H9 (cell line): Measurements from ENCODE around the gene GNA12. TPM values are rescaled to one million over a fixed set of nuclear protein-coding genes. Genes with fewer than 3 reads are reported as not detected.

Experiments
- DNase-seq: peaks from one replicate; pipeline ENCODE4 v3.0.0-alpha.2; 2017
- H2AFZ ChIP-seq: one replicate; pipeline ENCODE4 v1.6.1; 2013; ENCODE audit warnings: mild to moderate bottlenecking, low read length, control low read depth, moderate library complexity
- H2AK5ac ChIP-seq: 2 replicates; pipeline ENCODE4 v1.6.1; 2013; ENCODE audit warnings: low read length, control low read depth, mixed read lengths; ENCODE audit not compliant: insufficient read length
- H2BK120ac ChIP-seq: one replicate; pipeline ENCODE4 v1.6.1; 2013; ENCODE audit warnings: low read depth, mild to moderate bottlenecking, low read length, control low read depth, inconsistent platforms; ENCODE audit not compliant: poor library complexity, severe bottlenecking
- H2BK12ac ChIP-seq: 2 replicates; pipeline ENCODE4 v1.6.1; 2013; ENCODE audit warnings: low read length, control low read depth, mixed read lengths, low read depth; ENCODE audit not compliant: insufficient read length
- H2BK15ac ChIP-seq: 2 replicates; pipeline ENCODE4 v1.6.1; 2013; ENCODE audit warnings: low read depth, low read length, control low read depth
- H2BK20ac ChIP-seq: one replicate; pipeline ENCODE4 v1.6.1; 2013; ENCODE audit warnings: low read depth, mild to moderate bottlenecking, low read length, control low read depth, inconsistent platforms; ENCODE audit not compliant: poor library complexity, severe bottlenecking
- H2BK5ac ChIP-seq: 2 replicates; pipeline ENCODE4 v1.6.1; 2013; ENCODE audit warnings: low read length, control low read depth, mixed read lengths; ENCODE audit not compliant: insufficient read length
- H3K14ac ChIP-seq: 2 replicates; pipeline ENCODE4 v1.6.1; 2013; ENCODE audit warnings: low read length, control low read depth; ENCODE audit not compliant: insufficient read depth
- H3K18ac ChIP-seq: 2 replicates; pipeline ENCODE4 v1.6.1; 2013; ENCODE audit warnings: low read depth, mild to moderate bottlenecking, mixed read lengths, low read length, control low read depth; ENCODE audit not compliant: insufficient read length
- H3K23ac ChIP-seq: 2 replicates; pipeline ENCODE4 v1.6.1; 2013; ENCODE audit warnings: low read length, control low read depth, mixed read lengths, low read depth; ENCODE audit not compliant: insufficient read length
- H3K23me2 ChIP-seq: 2 replicates; pipeline ENCODE4 v1.6.1; 2013; ENCODE audit warnings: low read depth, mild to moderate bottlenecking, mixed read lengths, low read length, control low read depth; ENCODE audit not compliant: insufficient read length, poor library complexity, severe bottlenecking
- H3K27ac ChIP-seq: 2 replicates; pipeline ENCODE4 v1.5.1; 2013; ENCODE audit warnings: low read length, control low read depth, mixed read lengths, low read depth; ENCODE audit not compliant: insufficient read length
- H3K27me3 ChIP-seq: 2 replicates; pipeline ENCODE4 v1.6.1; 2013; ENCODE audit warnings: low read length, control low read depth, inconsistent platforms; ENCODE audit not compliant: insufficient read depth
- H3K4ac ChIP-seq: 2 replicates; pipeline ENCODE4 v1.6.1; 2013; ENCODE audit warnings: low read depth, mild to moderate bottlenecking, control low read depth, inconsistent platforms, low read length, moderate library complexity
- H3K4me1 ChIP-seq: 2 replicates; pipeline ENCODE4 v1.6.1; 2013; ENCODE audit warnings: low read length, control low read depth, inconsistent platforms; ENCODE audit not compliant: insufficient read depth
- H3K4me2 ChIP-seq: 2 replicates; pipeline ENCODE4 v1.6.1; 2013; ENCODE audit warnings: low read length, control low read depth, mixed read lengths; ENCODE audit not compliant: insufficient read length, insufficient read depth
- H3K56ac ChIP-seq: 2 replicates; pipeline ENCODE4 v1.6.1; 2013; ENCODE audit warnings: low read depth, mild to moderate bottlenecking, mixed read lengths, low read length, control low read depth; ENCODE audit not compliant: insufficient read length
- H3K79me1 ChIP-seq: 2 replicates; pipeline ENCODE4 v1.6.1; 2013; ENCODE audit warnings: low read depth, mild to moderate bottlenecking, moderate library complexity, low read length, control low read depth, inconsistent platforms; ENCODE audit not compliant: insufficient read depth, poor library complexity, severe bottlenecking
- H3K79me2 ChIP-seq: 2 replicates; pipeline ENCODE4 v1.6.1; 2013; ENCODE audit warnings: low read length, control low read depth, inconsistent platforms; ENCODE audit not compliant: insufficient read depth
- H3K9ac ChIP-seq: 2 replicates; pipeline ENCODE4 v1.6.1; 2013; ENCODE audit warnings: low read length, control low read depth, mixed read lengths; ENCODE audit not compliant: insufficient read length; ENCODE audit errors: extremely low read depth
- H3K9me3 ChIP-seq: one replicate; pipeline ENCODE4 v1.6.1; 2013; ENCODE audit warnings: low read depth, low read length, inconsistent platforms; ENCODE audit not compliant: control insufficient read depth
- H3T11ph ChIP-seq: one replicate; pipeline ENCODE4 v1.6.1; 2013; ENCODE audit warnings: mild to moderate bottlenecking, low read length, control low read depth, inconsistent platforms
- H4K20me1 ChIP-seq: one replicate; pipeline ENCODE4 v1.6.1; 2013; ENCODE audit not compliant: control insufficient read depth, insufficient read length, insufficient read depth
- H4K5ac ChIP-seq: 2 replicates; pipeline ENCODE4 v1.6.1; 2013; ENCODE audit warnings: low read depth, mild to moderate bottlenecking, mixed read lengths, low read length, control low read depth; ENCODE audit not compliant: insufficient read length
- H4K8ac ChIP-seq: replicated peaks from 2 replicates; pipeline ENCODE4 v1.6.1; 2013; ENCODE audit warnings: low read length, control low read depth, mixed read lengths, low read depth; ENCODE audit not compliant: insufficient read length
- H4K91ac ChIP-seq: 2 replicates; pipeline ENCODE4 v1.6.1; 2013; ENCODE audit warnings: low read depth, mild to moderate bottlenecking, moderate library complexity, mixed read lengths, low read length, control low read depth; ENCODE audit not compliant: insufficient read length
- H3K27ac Mint-ChIP-seq, 3 experiments: 2 replicates in 2 of 3; 3 replicates in 1 of 3; pipeline ENCODE4 v1.8.0; 2020 to 2021; ENCODE audit warnings: mixed read lengths in 3 of 3, mild to moderate bottlenecking in 1 of 3, moderate library complexity in 1 of 3
- H3K27me3 Mint-ChIP-seq: 2 replicates; pipeline ENCODE4 v1.8.0; 2021; ENCODE audit warnings: low read depth, mild to moderate bottlenecking, moderate library complexity, mixed read lengths
- H3K36me3 Mint-ChIP-seq, 3 experiments: 2 replicates in 2 of 3; 3 replicates in 1 of 3; pipeline ENCODE4 v1.8.0; 2020 to 2021; ENCODE audit warnings: low read depth in 3 of 3, mixed read lengths in 3 of 3; ENCODE audit not compliant: insufficient read depth in 1 of 3
- H3K4me1 Mint-ChIP-seq, 2 experiments: 2 replicates each; pipeline ENCODE4 v1.8.0; 2020; ENCODE audit warnings: mixed read lengths in 2 of 2
- H3K4me3 Mint-ChIP-seq, 2 experiments: 2 replicates in 1 of 2; 3 replicates in 1 of 2; pipeline ENCODE4 v1.8.0; 2020 to 2021; ENCODE audit warnings: mild to moderate bottlenecking in 2 of 2, mixed read lengths in 2 of 2, moderate library complexity in 1 of 2
- H3K9me3 Mint-ChIP-seq, 2 experiments: 2 replicates in 1 of 2; 3 replicates in 1 of 2; pipeline ENCODE4 v1.8.0; 2020; ENCODE audit warnings: mild to moderate bottlenecking in 2 of 2, mixed read lengths in 2 of 2, moderate library complexity in 1 of 2
- CTCF ChIP-seq: fragments of 200-600 bp; sonication (generic); conservative IDR thresholded peaks from 3 replicates; pipeline ENCODE4 v1.8.0; 2021; ENCODE audit warnings: antibody characterized with exemption, mild to moderate bottlenecking
- WGBS: extraction: QIAGEN DNeasy Blood & Tissue Kit; methylation state at CpG from one replicate; pipeline ENCODE4 v1.1.7; 2013; ENCODE audit warnings: missing lambda C conversion rate, low lambda C conversion rate, mixed read lengths; ENCODE audit not compliant: insufficient read length; ENCODE audit errors: extremely low coverage; 5-methylcytosine and 5-hydroxymethylcytosine counted together
- total RNA-seq: library from RNA; stranded (reverse); gene quantifications from 2 replicates; pipeline ENCODE4 v1.2.1, GENCODE V29; 2021

Gene GNA12
- total RNA-seq, 1 experiment from 2014 or later, result 60.2 TPM

GRCh38 chr7:2730846-2731770, 113.0 kb downstream of the GNA12 start:
- H4K91ac ChIP-seq, result no peak overlapping the region
- no peak overlapping the region for H3K23ac ChIP-seq
- H3K9ac ChIP-seq, result no peak overlapping the region
- H2BK15ac ChIP-seq, result no peak overlapping the region
- H3K56ac ChIP-seq, result no peak overlapping the region
- H3K27ac Mint-ChIP-seq, result peak overlapping the region in 1 of 3 experiments; percentile 45; a peak in 1 of 7 replicates
- no peak overlapping the region for H4K8ac ChIP-seq
- H3K18ac ChIP-seq, result no peak overlapping the region
- no peak for TF ChIP-seq CTCF
- H2BK20ac ChIP-seq, result no peak overlapping the region
- H3K4me1 Mint-ChIP-seq, result peaks cover 17 to 20% of the 10 kb centered on the region in 2 experiments
- H2BK12ac ChIP-seq, result no peak overlapping the region
- H4K5ac ChIP-seq, result no peak overlapping the region
- H3K27me3 Mint-ChIP-seq, result no peaks in the 10 kb centered on the region
- no peak overlapping the region for H3K4me2 ChIP-seq
- no peak overlapping the region for H2BK5ac ChIP-seq
- H2AFZ ChIP-seq, result no peak overlapping the region
- no peak overlapping the region for H3T11ph ChIP-seq
- H3K27me3 ChIP-seq, result no peaks in the 10 kb centered on the region
- no peak overlapping the region for H3K4me3 Mint-ChIP-seq
- no peaks in the 10 kb centered on the region for H3K23me2 ChIP-seq
- no peaks in the 10 kb centered on the region for H3K9me3 Mint-ChIP-seq
- H3K14ac ChIP-seq, result no peak overlapping the region
- H3K4ac ChIP-seq, result no peak overlapping the region
- H3K79me1 ChIP-seq, result peaks cover 3% of the 10 kb centered on the region
- peak; percentile 20 for DNase-seq
- H2AK5ac ChIP-seq, result no peak overlapping the region
- no peaks in the 10 kb centered on the region for H3K9me3 ChIP-seq
- no peaks in the 10 kb centered on the region for H4K20me1 ChIP-seq
- whole genome bisulfite sequencing, result no CpG with 5 or more reads among the region's 45 CpGs
- peaks cover 36 to 54% (median 51%) of the 10 kb centered on the region in 3 experiments; a peak in 6 of 7 replicates for H3K36me3 Mint-ChIP-seq
- no peak overlapping the region for H2BK120ac ChIP-seq
- no peak overlapping the region for H3K27ac ChIP-seq
- H3K79me2 ChIP-seq, result no peaks in the 10 kb centered on the region; the same call in 1 of the 2 replicates
- H3K4me1 ChIP-seq, result no peaks in the 10 kb centered on the region; the same call in 1 of the 2 replicates
